GM12873 (cell line): Measurements from ENCODE around the gene ENKD1.

Source experiments
- CTCF ChIP-seq: IDR thresholded peaks from 2 replicates; pipeline ENCODE4 v1.5.1; 2012; ENCODE audit warnings: low read depth, mild to moderate bottlenecking, moderate library complexity, low read length, control low read depth; ENCODE audit not compliant: insufficient read depth; ENCODE audit errors: missing control alignments

Gene ENKD1

GRCh38 chr16:67661101-67661761 lies 5.3 kb downstream of the ENKD1 start:
- no peak for TF ChIP-seq CTCF

GRCh38 chr16:67660564-67661028 lies 6.0 kb downstream of the ENKD1 start, which contains the start of gene PARD6A:
TSS of gene PARD6A (plus strand) at chr16:67660960. CDS start at chr16:67661039, 79 bp downstream.
- TF ChIP-seq CTCF, result no peak

- TF ChIP-seq CTCF, result no peak
Observed at GRCh38 chr16:67659675-67660563, 6.6 kb downstream of the ENKD1 start, which contains the start of gene ACD. TSS of gene ACD (minus strand) at chr16:67660260. CDS start at chr16:67660220, 40 bp downstream.

- TF ChIP-seq CTCF, result no peak
Observed at GRCh38 chr16:67658849-67659674, 7.5 kb downstream of the ENKD1 start.

GRCh38 chr16:67657751-67658518 lies 8.6 kb downstream of the ENKD1 start:
- TF ChIP-seq CTCF, result no peak

- TF ChIP-seq CTCF, result no peak
Observed at GRCh38 chr16:67657017-67657608, 9.4 kb downstream of the ENKD1 start.
